HepG2 (cell line): ENCODE measurements around the gene CMTM4. TPM values are rescaled to one million over a fixed set of nuclear protein-coding genes. Genes with fewer than 3 reads are reported as not detected.
A peak's percentile ranks its signal among the peaks of the same experiment; 100 is the strongest.

ENCODE experiments used
- ATAC-seq: fragments of 200-7000 bp; cut with Tn5 transposase; 3 replicates; pipeline ENCODE4 v1.9.1; 2020; ENCODE audit warnings: mild to moderate bottlenecking, moderate library complexity
- BruUV-seq: library from RNA; stranded (reverse); fragments of 400-500 nt; replicated peaks from 2 replicates; lab custom pipeline; 2021; lab: Mats Ljungman, UMichigan
- CTCF ChIA-PET: fragments of 300-600 bp; formaldehyde crosslinking; extraction: SDS; loops from one replicate; lab custom pipeline; 2021; ENCODE audit warnings: low total read pairs, inconsistent platforms, low intra/inter-chr PET ratio; lab: Yijun Ruan, JAX
- POLR2A ChIA-PET: fragments of 350-600 bp; sonication (Branson Sonifier 250); formaldehyde crosslinking; loops from one replicate; lab custom pipeline; 2020; ENCODE audit warnings: antibody characterized with exemption, inconsistent platforms; lab: Yijun Ruan, JAX
- DNase-seq: peaks from one replicate; pipeline ENCODE4 v3.0.0-alpha.2; 2015; ENCODE audit warnings: low spot score
- FAIRE-seq: peaks from 3 replicates; lab custom pipeline; 2011; peaks lifted over from hg19 to GRCh38; lab: Jason Lieb, UNC
- H2AFZ ChIP-seq: one replicate; pipeline ENCODE4 v1.6.1; 2011; ENCODE audit warnings: low read length, inconsistent platforms
- H3K27ac ChIP-seq: fragments of 300-600 bp; 3 replicates; pipeline ENCODE4 v1.8.0; 2011; ENCODE audit warnings: mixed run types, mild to moderate bottlenecking, mixed read lengths, low read length, inconsistent platforms; ENCODE audit not compliant: insufficient read depth; ENCODE audit errors: extremely low read length
- H3K27me3 ChIP-seq, 2 experiments: fragments of 200-600 bp in 1 of 2; 2 replicates in 1 of 2; 3 replicates in 1 of 2; pipeline versions ENCODE4 v1.6.0 to v1.8.0; 2011; ENCODE audit warnings: low read length in 2 of 2, mild to moderate bottlenecking in 2 of 2, moderate library complexity in 2 of 2, inconsistent platforms in 1 of 2; ENCODE audit not compliant: insufficient read depth in 2 of 2, control insufficient read depth in 1 of 2
- H3K36me3 ChIP-seq, 2 experiments: fragments of 200-600 bp in 1 of 2; replicated peaks in 1 of 2; 2 replicates in 1 of 2; 3 replicates in 1 of 2; pipeline versions ENCODE4 v1.5.1 to v1.8.0; 2011; ENCODE audit warnings: low read length in 2 of 2, inconsistent platforms in 1 of 2; ENCODE audit not compliant: insufficient read depth in 2 of 2, control insufficient read depth in 1 of 2
- H3K4me1 ChIP-seq: 2 replicates; pipeline ENCODE4 v1.5.1; 2012; ENCODE audit warnings: low read length, inconsistent platforms; ENCODE audit not compliant: insufficient read depth
- H3K4me2 ChIP-seq: 2 replicates; pipeline ENCODE4 v1.6.0; 2011; ENCODE audit warnings: low read depth, low read length, inconsistent platforms
- H3K4me3 ChIP-seq, 3 experiments: fragments of 200-600 bp in 1 of 3; sonication (generic), shearing (Covaris generic) in 1 of 3; replicated peaks in 1 of 3; 2 replicates each; pipeline ENCODE4 v1.5.1; 2011 to 2016; ENCODE audit warnings: low read length in 3 of 3, inconsistent platforms in 2 of 3, low read depth in 2 of 3, mild to moderate bottlenecking in 2 of 3, control low read depth in 1 of 3, mixed read lengths in 1 of 3; ENCODE audit not compliant: insufficient read depth in 1 of 3
- H3K79me2 ChIP-seq: one replicate; pipeline ENCODE4 v1.6.1; 2011; ENCODE audit warnings: low read length, inconsistent platforms; ENCODE audit not compliant: insufficient read depth
- H3K9ac ChIP-seq: 2 replicates; pipeline ENCODE4 v1.6.0; 2011; ENCODE audit warnings: mild to moderate bottlenecking, low read depth, low read length, inconsistent platforms; ENCODE audit not compliant: insufficient read depth
- H3K9me3 ChIP-seq: 2 replicates; pipeline ENCODE4 v1.5.1; 2012; ENCODE audit warnings: mild to moderate bottlenecking, low read length
- H4K20me1 ChIP-seq: 2 replicates; pipeline ENCODE4 v1.6.0; 2011; ENCODE audit warnings: inconsistent platforms, mild to moderate bottlenecking, low read length, moderate library complexity; ENCODE audit not compliant: insufficient read depth
- ARID3A ChIP-seq: IDR thresholded peaks from 2 replicates; pipeline ENCODE4 v1.6.1; 2012; ENCODE audit warnings: low read depth, low read length, improper control_type of control experiment
- CTCF ChIP-seq: sonication (generic); formaldehyde crosslinking; IDR thresholded peaks from 2 replicates; pipeline ENCODE4 v1.5.0; 2020; ENCODE audit warnings: mild to moderate bottlenecking, missing genetic modification reagents, moderate library complexity
- FOXA3 ChIP-seq: IDR thresholded peaks from 2 replicates; pipeline ENCODE4 v1.6.1; 2016; ENCODE audit warnings: missing genetic modification reagents, missing compliant biosample characterization
- HMGXB4 ChIP-seq, 2 experiments: sonication (generic) in 1 of 2; formaldehyde crosslinking in 1 of 2; IDR thresholded peaks; 2 replicates each; pipeline versions ENCODE4 v1.4.0 to v1.6.1; 2018 to 2020; ENCODE audit warnings: missing genetic modification reagents in 2 of 2, borderline replicate concordance in 1 of 2, low read depth in 1 of 2, mild to moderate bottlenecking in 1 of 2, missing biosample characterization in 1 of 2
- HNF4A ChIP-seq: sonication (generic); formaldehyde crosslinking; IDR thresholded peaks from 2 replicates; pipeline ENCODE4 v1.4.0; 2020; ENCODE audit warnings: missing genetic modification reagents
- NCOA1 ChIP-seq: sonication (generic); formaldehyde crosslinking; IDR thresholded peaks from 2 replicates; pipeline ENCODE4 v1.9.0; 2021; ENCODE audit warnings: missing genetic modification reagents
- NCOA5 ChIP-seq: sonication (generic); formaldehyde crosslinking; IDR thresholded peaks from 2 replicates; pipeline ENCODE4 v1.4.0; 2020; ENCODE audit warnings: missing genetic modification reagents
- RAD21 ChIP-seq: fragments of 450-650 bp; formaldehyde crosslinking; IDR thresholded peaks from 2 replicates; pipeline ENCODE4 v1.5.0; 2020; ENCODE audit warnings: mild to moderate bottlenecking
- SAP130 ChIP-seq: IDR thresholded peaks from 2 replicates; pipeline ENCODE4 v1.6.1; 2016; ENCODE audit warnings: low read depth
- SMC3 ChIP-seq: IDR thresholded peaks from 2 replicates; pipeline ENCODE4 v1.6.1; 2011; ENCODE audit warnings: low read length, improper control_type of control experiment
- STAG1 ChIP-seq: sonication (generic); formaldehyde crosslinking; IDR thresholded peaks from 2 replicates; pipeline ENCODE4 v1.4.0; 2020; ENCODE audit warnings: missing genetic modification reagents
- XBP1 ChIP-seq: sonication (generic); formaldehyde crosslinking; IDR thresholded peaks from 2 replicates; pipeline ENCODE4 v1.5.0; 2020; ENCODE audit warnings: missing genetic modification reagents
- ZNF225 ChIP-seq: sonication (generic); formaldehyde crosslinking; IDR thresholded peaks from 2 replicates; pipeline ENCODE4 v1.4.0; 2020; ENCODE audit warnings: mild to moderate bottlenecking, missing genetic modification reagents
- ZNF335 ChIP-seq: sonication (generic); formaldehyde crosslinking; IDR thresholded peaks from 2 replicates; pipeline ENCODE4 v1.4.0; 2020; ENCODE audit warnings: missing genetic modification reagents
- ZNF780A ChIP-seq: sonication (generic); formaldehyde crosslinking; IDR thresholded peaks from 2 replicates; pipeline ENCODE4 v1.8.0; 2022; ENCODE audit warnings: mild to moderate bottlenecking, missing genetic modification reagents, moderate library complexity
- WGBS: methylation state at CpG from one replicate; pipeline ENCODE4 v1.1.6; 2017; ENCODE audit warnings: low lambda C conversion rate; 5-methylcytosine and 5-hydroxymethylcytosine counted together
- in situ Hi-C: cut with HindIII; loops from 2 replicates; pipeline ENCODE4 v1.10.0; 2017; ENCODE audit warnings: low pct_unique_long_range_greater_than_20kb; ENCODE audit not compliant: extremely low pct_ligation_motif_present
- intact Hi-C: fragments of 100-400 bp; cut with micrococcal nuclease; formaldehyde crosslinking; loops from one replicate; pipeline ENCODE4 v1.10.0; 2022; ENCODE audit not compliant: unreplicated experiment
- polyA plus RNA-seq, 8 experiments: library from polyadenylated mRNA; depleted of rRNA in 3 of 8; stranded (reverse) in 7 of 8; unstranded in 1 of 8; fragments of >200 nt; fragmentation: Illumina TruSeq in 4 of 8; extraction: Trizol in 4 of 8; gene quantifications; 2 replicates each; pipeline versions ENCODE4 v1.2.1 to v1.2.3, GENCODE V29; 2011 to 2016; ENCODE audit warnings: low read depth in 4 of 8, missing spikeins in 1 of 8, mixed read lengths in 1 of 8; ENCODE audit not compliant: insufficient read depth in 1 of 8
- total RNA-seq, 5 experiments: library from RNA; depleted of rRNA; stranded (reverse); fragments of >200 nt; fragmentation: Illumina TruSeq; extraction: Trizol; gene quantifications; 2 replicates each; pipeline ENCODE4 v1.2.3, GENCODE V29; 2016; ENCODE audit warnings: low read depth in 1 of 5

CMTM4 gene
- total and polyA plus RNA-seq, 2 of the 13 experiments (the other 11 are each of a cell fraction or from before 2014, with no cell fraction given): 32.0 to 36.3 TPM

GRCh38 chr16:66662445-66663194, 33.9 kb downstream of the CMTM4 start:
- Histone ChIP-seq H3K9ac (no peak overlapping the region), H3K27me3 (no peaks in the 10 kb centered on the region), H2AFZ (no peak overlapping the region), H3K36me3 (no peaks in the 10 kb centered on the region), H4K20me1 (no peaks in the 10 kb centered on the region), H3K4me3 (no peak overlapping the region), H3K9me3 (no peaks in the 10 kb centered on the region), H3K4me1 (peaks cover 37% of the 10 kb centered on the region), H3K4me2 (no peak overlapping the region), H3K79me2 (no peaks in the 10 kb centered on the region), H3K27ac (no peak overlapping the region)
- intact Hi-C loops (loop anchor here (2.0 to 5.0 kb wide), 4 partner anchors 26 to 210 kb away; partner anchors contain the start of gene NAE1), in situ Hi-C loops (no loop called here)
- no peak for TF ChIP-seq ZNF225
- TF ChIP-seq ZNF780A (CRISPR knock-in tag): no peak
- TF ChIP-seq SAP130 (CRISPR knock-in tag): 0 out of 2 replicates have a peak, but pooled peaks have one; percentile 18
- peak; percentile 53; the same call in 1 of the 2 replicates for TF ChIP-seq ARID3A
- no peak for TF ChIP-seq NCOA5 (CRISPR knock-in tag)
- TF ChIP-seq FOXA3 (CRISPR knock-in tag): peak; percentile 6; the same call in 1 of the 2 replicates
- peak; percentile 74 for TF ChIP-seq CTCF (CRISPR knock-in tag)
- TF ChIP-seq RAD21 (CRISPR knock-in tag): 0 out of 2 replicates have a peak, but pooled peaks have one; percentile 13
- no peak for TF ChIP-seq NCOA1 (CRISPR knock-in tag)
- peak; percentile 62 for TF ChIP-seq STAG1 (CRISPR knock-in tag)
- TF ChIP-seq HMGXB4 (CRISPR knock-in tag; IDR thresholded peaks at IDR 0.05; ENCODE audit: borderline replicate concordance in 1 of 2, low read depth in 1 of 2): 0 out of 4 replicates have a peak, but pooled peaks of 1 of the 2 experiments have one; percentile 38
- TF ChIP-seq ZNF335 (CRISPR knock-in tag): peak; percentile 35; the same call in 1 of the 2 replicates
- TF ChIP-seq HNF4A (CRISPR knock-in tag): peak; percentile 6; the same call in 1 of the 2 replicates
- TF ChIP-seq SMC3: peak; percentile 61
- TF ChIP-seq XBP1 (CRISPR knock-in tag): no peak
- DNase-seq (peak; percentile 64), FAIRE-seq (peak; percentile 92), ATAC-seq (peak; percentile 84)
- POLR2A ChIA-PET: no interaction called here
- BruUV-seq: no TSS peak
- CTCF ChIA-PET: interaction anchor here (0.9 to 1.5 kb wide), 3 partner anchors 54 to 205 kb away, joined by 3 to 5 read pairs (median 5); no protein-coding TSS in a partner anchor
- WGBS: 51% methylated on average over 7 of the region's 7 CpGs
